ENCODE data around the gene INSR. TPM values are rescaled to one million over a fixed set of nuclear protein-coding genes. Genes with fewer than 3 reads are reported as not detected.

INSR gene
- total RNA-seq, 4 donors from 2014 or later = 46.0 to 97.6 (median 68.3) TPM

- no peaks in the 10 kb centered on the region for H3K27me3 ChIP-seq
- TF ChIP-seq, protein P1, sequence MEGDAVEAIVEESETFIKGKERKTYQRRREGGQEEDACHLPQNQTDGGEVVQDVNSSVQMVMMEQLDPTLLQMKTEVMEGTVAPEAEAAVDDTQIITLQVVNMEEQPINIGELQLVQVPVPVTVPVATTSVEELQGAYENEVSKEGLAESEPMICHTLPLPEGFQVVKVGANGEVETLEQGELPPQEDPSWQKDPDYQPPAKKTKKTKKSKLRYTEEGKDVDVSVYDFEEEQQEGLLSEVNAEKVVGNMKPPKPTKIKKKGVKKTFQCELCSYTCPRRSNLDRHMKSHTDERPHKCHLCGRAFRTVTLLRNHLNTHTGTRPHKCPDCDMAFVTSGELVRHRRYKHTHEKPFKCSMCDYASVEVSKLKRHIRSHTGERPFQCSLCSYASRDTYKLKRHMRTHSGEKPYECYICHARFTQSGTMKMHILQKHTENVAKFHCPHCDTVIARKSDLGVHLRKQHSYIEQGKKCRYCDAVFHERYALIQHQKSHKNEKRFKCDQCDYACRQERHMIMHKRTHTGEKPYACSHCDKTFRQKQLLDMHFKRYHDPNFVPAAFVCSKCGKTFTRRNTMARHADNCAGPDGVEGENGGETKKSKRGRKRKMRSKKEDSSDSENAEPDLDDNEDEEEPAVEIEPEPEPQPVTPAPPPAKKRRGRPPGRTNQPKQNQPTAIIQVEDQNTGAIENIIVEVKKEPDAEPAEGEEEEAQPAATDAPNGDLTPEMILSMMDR (IDR thresholded peaks at IDR 0.05) = no peak
- TF ChIP-seq POLR2A (IDR thresholded peaks at IDR 0.05) = no peak
- H3K4me1 ChIP-seq = no peaks in the 10 kb centered on the region
- H3K4me3 ChIP-seq = no peak overlapping the region
- H3K27ac ChIP-seq = peak overlapping the region in 1 of 2 donors; percentile 100
- H3K36me3 ChIP-seq = no peaks in the 10 kb centered on the region
- intact Hi-C loops (cut with DNase I; ENCODE audit: low total_unique reads) = no loop called here
- DNase-seq = no peak
- no peaks in the 10 kb centered on the region for H3K9me3 ChIP-seq
Observed at GRCh38 chr19:7098096-7098495, 196.1 kb downstream of the INSR start.

DNA sequence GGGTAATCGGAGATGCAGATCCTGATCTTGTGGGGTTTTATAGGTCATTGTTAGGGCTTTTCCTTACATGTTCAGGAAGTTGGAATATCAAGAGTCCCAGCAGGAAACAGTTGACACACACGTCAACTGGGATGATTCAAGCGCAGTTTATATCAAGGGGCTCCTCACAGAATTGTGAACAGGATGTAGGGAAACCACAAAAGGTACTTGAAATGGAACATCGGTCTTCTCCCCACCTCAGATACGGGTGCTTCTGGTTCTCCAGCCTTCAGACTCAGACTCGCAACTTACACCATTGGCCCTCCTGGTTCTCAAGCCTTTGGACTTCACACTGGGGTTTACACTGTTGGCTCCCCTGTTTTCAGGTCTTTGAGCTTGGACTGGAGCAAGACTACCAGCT is 205.2 kb downstream of the INSR start:
- no peak for TF ChIP-seq POLR2A (IDR thresholded peaks at IDR 0.05)
- TF ChIP-seq, protein P1 (IDR thresholded peaks at IDR 0.05) = no peak
- no peaks in the 10 kb centered on the region for H3K4me1 ChIP-seq
- intact Hi-C loops (cut with DNase I; ENCODE audit: low total_unique reads) = no loop called here
- no peak overlapping the region for H3K4me3 ChIP-seq
- no peak overlapping the region for H3K27ac ChIP-seq
- no peak for DNase-seq
- H3K36me3 ChIP-seq = no peaks in the 10 kb centered on the region
- peaks cover 0 to 51% of the 10 kb centered on the region in 2 donors for H3K9me3 ChIP-seq
- H3K27me3 ChIP-seq = no peaks in the 10 kb centered on the region

- no peak for DNase-seq
- H3K4me1 ChIP-seq = no peaks in the 10 kb centered on the region
- no peaks in the 10 kb centered on the region for H3K36me3 ChIP-seq
- TF ChIP-seq, protein P1 (IDR thresholded peaks at IDR 0.05) = no peak
- no peak for TF ChIP-seq POLR2A (IDR thresholded peaks at IDR 0.05)
- intact Hi-C loops (cut with DNase I; ENCODE audit: low total_unique reads) = no loop called here
- H3K27me3 ChIP-seq = no peaks in the 10 kb centered on the region
- H3K4me3 ChIP-seq = no peak overlapping the region
- peaks cover 0 to 96% of the 10 kb centered on the region in 2 donors for H3K9me3 ChIP-seq
- H3K27ac ChIP-seq = no peak overlapping the region
Observed at GRCh38 chr19:7083076-7083956, 210.9 kb downstream of the INSR start.

- Histone ChIP-seq H3K36me3 (no peaks in the 10 kb centered on the region), H3K27me3 (no peaks in the 10 kb centered on the region), H3K9me3 (peaks cover 0 to 75% of the 10 kb centered on the region in 2 donors), H3K27ac (no peak overlapping the region), H3K4me3 (no peak overlapping the region), H3K4me1 (no peaks in the 10 kb centered on the region)
- no peak for TF ChIP-seq POLR2A (IDR thresholded peaks at IDR 0.05)
- TF ChIP-seq, protein P1 (IDR thresholded peaks at IDR 0.05) = no peak
- intact Hi-C loops (cut with DNase I; ENCODE audit: low total_unique reads) = no loop called here
- no peak for DNase-seq
Observed at GRCh38 chr19:7078008-7078407, 216.2 kb downstream of the INSR start.

DNA sequence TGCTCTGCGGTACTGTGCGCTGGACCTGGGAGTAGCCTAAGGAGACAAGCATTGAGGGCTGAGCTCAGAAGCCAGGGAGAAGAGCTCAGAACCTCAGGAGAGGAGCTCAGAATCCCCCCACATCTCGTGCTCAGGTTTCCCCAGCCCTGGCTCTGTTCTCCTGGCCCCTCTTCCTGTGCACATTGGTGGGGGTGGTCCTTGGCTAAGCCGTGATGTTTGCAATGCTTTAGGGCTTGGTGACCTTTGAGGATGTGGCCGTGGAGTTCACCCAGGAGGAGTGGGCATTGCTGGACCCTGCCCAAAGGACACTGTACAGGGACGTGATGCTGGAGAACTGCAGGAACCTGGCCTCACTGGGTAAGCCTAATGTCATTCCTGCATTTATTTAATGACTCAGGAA is 218.1 kb downstream of the INSR start:
- no peaks in the 10 kb centered on the region for H3K36me3 ChIP-seq
- H3K4me1 ChIP-seq = no peaks in the 10 kb centered on the region
- H3K9me3 ChIP-seq = peaks cover 0 to 56% of the 10 kb centered on the region in 2 donors
- H3K27ac ChIP-seq = no peak overlapping the region
- intact Hi-C loops (cut with DNase I; ENCODE audit: low total_unique reads) = no loop called here
- TF ChIP-seq POLR2A (IDR thresholded peaks at IDR 0.05) = no peak
- TF ChIP-seq, protein P1 (IDR thresholded peaks at IDR 0.05) = no peak
- H3K27me3 ChIP-seq = no peaks in the 10 kb centered on the region
- no peak overlapping the region for H3K4me3 ChIP-seq
- no peak for DNase-seq
